T-helper 17 cell (primary cell): ENCODE measurements around the gene MMP25. TPM values are rescaled to one million over a fixed set of nuclear protein-coding genes. Genes with fewer than 3 reads are reported as not detected.

Experiments
- ATAC-seq: fragments of 150-1000 bp; cut with Tn5 transposase; 2 replicates; pipeline ENCODE4 v1.10.0; 2021; ENCODE audit warnings: mild to moderate bottlenecking, moderate library complexity
- DNase-seq, 3 donors: peaks; one replicate each; pipeline versions ENCODE4 v3.0.0 to v3.0.0-alpha.2; 2020 to 2021
- H3K9me3 ChIP-seq: one replicate; pipeline ENCODE4 v1.7.0; 2013; ENCODE audit warnings: low read length, mild to moderate bottlenecking; ENCODE audit not compliant: control insufficient read depth, poor library complexity, severe bottlenecking
- H3K27ac Mint-ChIP-seq: one replicate; pipeline ENCODE4 v1.8.0; 2022; ENCODE audit warnings: mild to moderate bottlenecking, moderate library complexity, mixed read lengths
- H3K27me3 Mint-ChIP-seq: one replicate; pipeline ENCODE4 v1.8.0; 2022; ENCODE audit warnings: mixed read lengths
- H3K36me3 Mint-ChIP-seq: one replicate; pipeline ENCODE4 v1.8.0; 2022; ENCODE audit warnings: low read depth, mixed read lengths
- H3K4me1 Mint-ChIP-seq: one replicate; pipeline ENCODE4 v1.8.0; 2022; ENCODE audit warnings: mild to moderate bottlenecking, mixed read lengths
- H3K4me3 Mint-ChIP-seq: one replicate; pipeline ENCODE4 v1.8.0; 2022; ENCODE audit warnings: mild to moderate bottlenecking, moderate library complexity, mixed read lengths
- total RNA-seq, 4 donors: library from RNA in 2 of 4; stranded (reverse) in 2 of 4; gene quantifications; one replicate each; pipeline ENCODE4 v1.2.3 and lab custom pipeline; 2022 to 2026

The MMP25 gene
- total RNA-seq, 2 donors from 2014 or later: 1.4 to 1.5 TPM

- no peak for ATAC-seq
- Mint-ChIP-seq H3K27ac (peak within 1 kb of the TSS; percentile 37), H3K36me3 (no peaks in the 10 kb centered on the region), H3K4me3 (peak within 1 kb of the TSS; percentile 84), H3K27me3 (no peaks in the 10 kb centered on the region), H3K4me1 (peaks cover 23% of the 10 kb centered on the region)
- no peak for DNase-seq
- no peaks in the 10 kb centered on the region for H3K9me3 ChIP-seq
Measured at GRCh38 chr16:3098459-3099394, 52.4 kb downstream of the MMP25 start, which contains the start of gene ZSCAN10. Gene ZSCAN10 (minus strand): TSS chr16:3099294. CDS start chr16:3092937, 6,357 bp downstream.

GRCh38 chr16:3099395-3099731, 53.0 kb downstream of the MMP25 start:
- no peaks in the 10 kb centered on the region for H3K9me3 ChIP-seq
- H3K36me3 Mint-ChIP-seq: no peaks in the 10 kb centered on the region
- H3K4me3 Mint-ChIP-seq: no peak overlapping the region
- no peaks in the 10 kb centered on the region for H3K27me3 Mint-ChIP-seq
- H3K4me1 Mint-ChIP-seq: peaks cover 22% of the 10 kb centered on the region
- DNase-seq (no peak), ATAC-seq (no peak)
- H3K27ac Mint-ChIP-seq: peak overlapping the region; percentile 37

GRCh38 chr16:3099732-3100499, 53.6 kb downstream of the MMP25 start:
- Mint-ChIP-seq H3K4me1 (peaks cover 17% of the 10 kb centered on the region), H3K36me3 (no peaks in the 10 kb centered on the region), H3K4me3 (peak overlapping the region; percentile 84), H3K27ac (peak overlapping the region; percentile 37), H3K27me3 (no peaks in the 10 kb centered on the region)
- DNase-seq (peak; percentile 73 to 90 (median 88)), ATAC-seq (peak; percentile 86)
- H3K9me3 ChIP-seq: no peaks in the 10 kb centered on the region

GRCh38 chr16:3101018-3101840, 54.9 kb downstream of the MMP25 start:
- no peak for ATAC-seq
- peaks cover 20% of the 10 kb centered on the region for H3K4me1 Mint-ChIP-seq

GRCh38 chr16:3101841-3102470, 55.6 kb downstream of the MMP25 start:
- peak overlapping the region; percentile 86 for H3K4me3 Mint-ChIP-seq
- no peaks in the 10 kb centered on the region for H3K27me3 Mint-ChIP-seq
- H3K9me3 ChIP-seq: no peaks in the 10 kb centered on the region
- ATAC-seq (no peak), DNase-seq (no peak)
- H3K4me1 Mint-ChIP-seq: peaks cover 24% of the 10 kb centered on the region
- H3K27ac Mint-ChIP-seq: peak overlapping the region; percentile 88
- no peaks in the 10 kb centered on the region for H3K36me3 Mint-ChIP-seq

More at GRCh38 chr16:3101018-3101840, 54.9 kb downstream of the MMP25 start:
- Mint-ChIP-seq H3K27me3 (no peaks in the 10 kb centered on the region), H3K4me3 (peak overlapping the region; percentile 86), H3K27ac (peak overlapping the region; percentile 88), H3K36me3 (no peaks in the 10 kb centered on the region)
- peak in 1 of 3 donors; percentile 26 for DNase-seq
- no peaks in the 10 kb centered on the region for H3K9me3 ChIP-seq

- Mint-ChIP-seq H3K27ac (peak overlapping the region; percentile 90), H3K4me1 (peaks cover 17% of the 10 kb centered on the region), H3K36me3 (no peaks in the 10 kb centered on the region), H3K4me3 (peak overlapping the region; percentile 87), H3K27me3 (no peaks in the 10 kb centered on the region)
- no peaks in the 10 kb centered on the region for H3K9me3 ChIP-seq
- DNase-seq (peak; percentile 84 to 91 (median 88)), ATAC-seq (peak; percentile 97)
Measured at GRCh38 chr16:3106205-3106928, 60.0 kb downstream of the MMP25 start.

Other genes with a start within 250 kb of the MMP25 start
- gene PRSS41, start 248.1 kb upstream of the MMP25 start, total RNA-seq: not detected
- 1 to 10 TPM in 1 of 2 donors, not detected in 1; 1.6 TPM for gene PRSS21, start 229.3 kb upstream of the MMP25 start, total RNA-seq
- not detected for gene ZG16B, start 216.3 kb upstream of the MMP25 start, total RNA-seq
- under 1 TPM; 0.37 to 0.92 TPM for gene PRSS22, start 188.4 kb upstream of the MMP25 start, total RNA-seq
- gene FLYWCH2, start 163.3 kb upstream of the MMP25 start, total RNA-seq: 10 to 100 TPM; 11.6 to 15.1 TPM
- gene FLYWCH1, start 134.6 kb upstream of the MMP25 start, total RNA-seq: 10 to 100 TPM; 41.4 to 97.1 TPM
- not detected for gene KREMEN2, start 82.3 kb upstream of the MMP25 start, total RNA-seq
- gene PAQR4, start 77.2 kb upstream of the MMP25 start, total RNA-seq: 1 to 10 TPM; 1.7 to 2.7 TPM
- gene PKMYT1, start 66.1 kb upstream of the MMP25 start, total RNA-seq: not detected
- not detected for gene CLDN9, start 33.6 kb upstream of the MMP25 start, total RNA-seq
- gene CLDN6, start 28.4 kb upstream of the MMP25 start, total RNA-seq: not detected
- gene TNFRSF12A, start 26.2 kb upstream of the MMP25 start, total RNA-seq: 1 to 10 TPM in 1 of 2 donors, under 1 TPM in 1; 0.92 to 1.3 TPM
- gene HCFC1R1, start 22.6 kb upstream of the MMP25 start, total RNA-seq: 10 to 100 TPM; 10.6 to 14.4 TPM
- 10 to 100 TPM; 21.3 to 23.7 TPM for gene THOC6, start 22.5 kb upstream of the MMP25 start, total RNA-seq
- not detected for gene BICDL2, start 9.6 kb upstream of the MMP25 start, total RNA-seq
- 1,000 to 10,000 TPM; 1,099 to 1,147 TPM for gene IL32, start 19.1 kb downstream of the MMP25 start, total RNA-seq
- under 1 TPM; 0.12 to 0.26 TPM for gene ZSCAN10, start 52.7 kb downstream of the MMP25 start, total RNA-seq
- gene ZNF205, start 66.0 kb downstream of the MMP25 start, total RNA-seq: not detected
- 1 to 10 TPM; 3.1 to 3.4 TPM for gene ZNF213, start 88.5 kb downstream of the MMP25 start, total RNA-seq
- gene OR1F1, start 141.6 kb downstream of the MMP25 start, total RNA-seq: not detected
- 1 to 10 TPM; 3.2 to 4.8 TPM for gene ZNF200, start 188.6 kb downstream of the MMP25 start, total RNA-seq
- 1 to 10 TPM in 1 of 2 donors, under 1 TPM in 1; 0.81 to 2.2 TPM for gene MEFV, start 210.1 kb downstream of the MMP25 start, total RNA-seq
- 10 to 100 TPM; 21.2 to 26.4 TPM for gene ZNF263, start 236.9 kb downstream of the MMP25 start, total RNA-seq